Measurements from ENCODE around the gene ZNF428. TPM values are rescaled to one million over a fixed set of nuclear protein-coding genes. Genes with fewer than 3 reads are reported as not detected.
A peak's percentile ranks its signal among the peaks of the same experiment; 100 is the strongest.

ZNF428 gene
- total RNA-seq, 1 experiment from 2014 or later, result 39.6 TPM

GRCh38 chr19:43575156-43575950 lies 44.1 kb downstream of the ZNF428 start, which contains the start of the genes PINLYP and XRCC1:
Gene PINLYP (plus strand): TSS chr19:43575801. CDS start chr19:43577192, 1,391 bp downstream.
Gene XRCC1 (minus strand): TSS chr19:43575527. CDS start chr19:43575458, 69 bp downstream.
- H3K9ac ChIP-seq (ENCODE audit: low read length), result peak within 1 kb of the TSS; percentile 90
- H2AFZ ChIP-seq (ENCODE audit: low read depth, low read length, poor library complexity, severe bottlenecking), result peak within 1 kb of the TSS; percentile 53
- H3K36me3 ChIP-seq (ENCODE audit: control insufficient read depth in 1 of 2, insufficient read depth in 2 of 2, low read length in 2 of 2), result no peaks in the 10 kb centered on the region
- H3K9me3 ChIP-seq (ENCODE audit: control insufficient read depth in 1 of 2, insufficient read depth in 1 of 2, low read depth in 1 of 2, low read length in 2 of 2), result no peaks in the 10 kb centered on the region
- no peaks in the 10 kb centered on the region for H3K9me2 ChIP-seq (ENCODE audit: insufficient read depth)
- no peaks in the 10 kb centered on the region for H4K20me1 ChIP-seq (ENCODE audit: insufficient read depth)
- RAD21 ChIA-PET (ENCODE audit: low non-redundant PET in 1 of 2, low total read pairs in 2 of 2, uncharacterized antibody in 2 of 2, unreplicated experiment in 2 of 2), result no interaction called here
- POLR2A ChIA-PET, result interaction anchor here (1.8 kb wide), 1 partner anchor 21 kb away, joined by 6 read pairs; the partner anchor contains the start of genes IRGQ and ZNF576
- H3K79me2 ChIP-seq (ENCODE audit: insufficient read depth, low read length), result peaks cover 10% of the 10 kb centered on the region; the same call in 1 of the 2 replicates
- DNase-seq (ENCODE audit: low read depth, low spot score) (peak; percentile 98), ATAC-seq (peak; percentile 99)
- H3K4me2 ChIP-seq (ENCODE audit: low read length), result peak within 1 kb of the TSS; percentile 89
- peaks cover 11 to 14% of the 10 kb centered on the region in 2 experiments for H3K4me1 ChIP-seq (ENCODE audit: control insufficient read depth in 1 of 2, insufficient read depth in 2 of 2, low read length in 2 of 2)
- BruUV-seq (replicated peaks), result no TSS peak
- H3K27me3 ChIP-seq (ENCODE audit: insufficient read depth, low read length), result no peaks in the 10 kb centered on the region
- intact Hi-C loops (cut with micrococcal nuclease), result loop anchor here (1.0 kb wide), 1 partner anchor 21 kb away; the partner anchor contains the start of genes IRGQ and ZNF576
- CTCF ChIA-PET, result interaction anchor here (0.7 to 1.2 kb wide), 2 partner anchors 19 to 20 kb away, joined by 3 read pairs; no protein-coding TSS in a partner anchor
- H3K4me3 ChIP-seq (replicated peaks in 1 of 2; ENCODE audit: low read depth in 1 of 2, low read length in 2 of 2), result peak within 1 kb of the TSS; percentile 81 to 85
- TF ChIP-seq POLR2A (IDR thresholded peaks at IDR 0.05; ENCODE audit: borderline replicate concordance, extremely low read depth, insufficient read depth, insufficient read length) (no peak), SRF (IDR thresholded peaks at IDR 0.05; ENCODE audit: low read depth) (0 out of 2 replicates have a peak, but pooled peaks have one; percentile 13), CBX3 (IDR thresholded peaks at IDR 0.05; ENCODE audit: low read depth) (no peak), FOSL1 (IDR thresholded peaks at IDR 0.05; ENCODE audit: low read depth) (no peak), CTCF (IDR thresholded peaks at IDR 0.05 in 2 of 3, conservative IDR thresholded peaks at IDR 0.05 in 1 of 3; ENCODE audit: borderline replicate concordance in 1 of 3, insufficient read depth in 1 of 3, low read depth in 2 of 3, low read length in 2 of 3) (no peak), MAX (IDR thresholded peaks at IDR 0.05) (no peak), CEBPB (IDR thresholded peaks at IDR 0.05; ENCODE audit: low read depth) (no peak), TCF7L2 (IDR thresholded peaks at IDR 0.05; ENCODE audit: borderline replicate concordance, extremely low read depth, insufficient read depth, insufficient read length) (no peak), ELF1 (IDR thresholded peaks at IDR 0.05; ENCODE audit: borderline replicate concordance, low read depth) (no peak), SP1 (IDR thresholded peaks at IDR 0.05; ENCODE audit: low read depth) (peak; percentile 41; the same call in 1 of the 2 replicates), ZNF274 (IDR thresholded peaks at IDR 0.05; ENCODE audit: low read depth, low read length) (no peak), EZH2 (IDR thresholded peaks at IDR 0.05) (no peak), ZFX (IDR thresholded peaks at IDR 0.05) (no peak), EZH2phosphoT487 (IDR thresholded peaks at IDR 0.05; ENCODE audit: borderline replicate concordance) (no peak), POLR2AphosphoS5 (IDR thresholded peaks at IDR 0.05; ENCODE audit: low read depth, low read length) (peak; percentile 54; the same call in 1 of the 2 replicates), RAD21 (IDR thresholded peaks at IDR 0.05; ENCODE audit: low read depth) (no peak), EGR1 (IDR thresholded peaks at IDR 0.05; ENCODE audit: low read depth) (0 out of 2 replicates have a peak, but pooled peaks have one; percentile 29)
- TF ChIP-seq, protein P1, sequence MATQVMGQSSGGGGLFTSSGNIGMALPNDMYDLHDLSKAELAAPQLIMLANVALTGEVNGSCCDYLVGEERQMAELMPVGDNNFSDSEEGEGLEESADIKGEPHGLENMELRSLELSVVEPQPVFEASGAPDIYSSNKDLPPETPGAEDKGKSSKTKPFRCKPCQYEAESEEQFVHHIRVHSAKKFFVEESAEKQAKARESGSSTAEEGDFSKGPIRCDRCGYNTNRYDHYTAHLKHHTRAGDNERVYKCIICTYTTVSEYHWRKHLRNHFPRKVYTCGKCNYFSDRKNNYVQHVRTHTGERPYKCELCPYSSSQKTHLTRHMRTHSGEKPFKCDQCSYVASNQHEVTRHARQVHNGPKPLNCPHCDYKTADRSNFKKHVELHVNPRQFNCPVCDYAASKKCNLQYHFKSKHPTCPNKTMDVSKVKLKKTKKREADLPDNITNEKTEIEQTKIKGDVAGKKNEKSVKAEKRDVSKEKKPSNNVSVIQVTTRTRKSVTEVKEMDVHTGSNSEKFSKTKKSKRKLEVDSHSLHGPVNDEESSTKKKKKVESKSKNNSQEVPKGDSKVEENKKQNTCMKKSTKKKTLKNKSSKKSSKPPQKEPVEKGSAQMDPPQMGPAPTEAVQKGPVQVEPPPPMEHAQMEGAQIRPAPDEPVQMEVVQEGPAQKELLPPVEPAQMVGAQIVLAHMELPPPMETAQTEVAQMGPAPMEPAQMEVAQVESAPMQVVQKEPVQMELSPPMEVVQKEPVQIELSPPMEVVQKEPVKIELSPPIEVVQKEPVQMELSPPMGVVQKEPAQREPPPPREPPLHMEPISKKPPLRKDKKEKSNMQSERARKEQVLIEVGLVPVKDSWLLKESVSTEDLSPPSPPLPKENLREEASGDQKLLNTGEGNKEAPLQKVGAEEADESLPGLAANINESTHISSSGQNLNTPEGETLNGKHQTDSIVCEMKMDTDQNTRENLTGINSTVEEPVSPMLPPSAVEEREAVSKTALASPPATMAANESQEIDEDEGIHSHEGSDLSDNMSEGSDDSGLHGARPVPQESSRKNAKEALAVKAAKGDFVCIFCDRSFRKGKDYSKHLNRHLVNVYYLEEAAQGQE (IDR thresholded peaks at IDR 0.05; ENCODE audit: low read depth), result no peak
- TF ChIP-seq, protein P2, sequence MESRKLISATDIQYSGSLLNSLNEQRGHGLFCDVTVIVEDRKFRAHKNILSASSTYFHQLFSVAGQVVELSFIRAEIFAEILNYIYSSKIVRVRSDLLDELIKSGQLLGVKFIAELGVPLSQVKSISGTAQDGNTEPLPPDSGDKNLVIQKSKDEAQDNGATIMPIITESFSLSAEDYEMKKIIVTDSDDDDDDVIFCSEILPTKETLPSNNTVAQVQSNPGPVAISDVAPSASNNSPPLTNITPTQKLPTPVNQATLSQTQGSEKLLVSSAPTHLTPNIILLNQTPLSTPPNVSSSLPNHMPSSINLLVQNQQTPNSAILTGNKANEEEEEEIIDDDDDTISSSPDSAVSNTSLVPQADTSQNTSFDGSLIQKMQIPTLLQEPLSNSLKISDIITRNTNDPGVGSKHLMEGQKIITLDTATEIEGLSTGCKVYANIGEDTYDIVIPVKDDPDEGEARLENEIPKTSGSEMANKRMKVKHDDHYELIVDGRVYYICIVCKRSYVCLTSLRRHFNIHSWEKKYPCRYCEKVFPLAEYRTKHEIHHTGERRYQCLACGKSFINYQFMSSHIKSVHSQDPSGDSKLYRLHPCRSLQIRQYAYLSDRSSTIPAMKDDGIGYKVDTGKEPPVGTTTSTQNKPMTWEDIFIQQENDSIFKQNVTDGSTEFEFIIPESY (IDR thresholded peaks at IDR 0.05; ENCODE audit: extremely low read depth, insufficient replicate concordance, low read length), result no peak
- peak within 1 kb of the TSS; percentile 70 for H3K27ac ChIP-seq (ENCODE audit: low read depth, low read length)

Measured in HCT116 (cell line).